SK-N-SH treated with all-trans-retinoic acid at 6 μM for 48 hours (cell line): ENCODE data around the gene TMEM236.

Experiments used
- ATAC-seq: fragments of 200-7000 bp; cut with Tn5 transposase; 3 replicates; pipeline ENCODE4 v1.9.1; 2020; ENCODE audit warnings: mild to moderate bottlenecking, moderate library complexity
- ARNTL ChIP-seq: fragments of 450-650 bp; formaldehyde crosslinking; IDR thresholded peaks from 2 replicates; pipeline ENCODE4 v1.5.0; 2020; ENCODE audit warnings: low read depth, mild to moderate bottlenecking, moderate library complexity, borderline replicate concordance
- BACH2 ChIP-seq: fragments of 250-450 bp; sonication (Bioruptor Pico); IDR thresholded peaks from 2 replicates; pipeline ENCODE4 v1.9.0; 2021; ENCODE audit warnings: mild to moderate bottlenecking, borderline replicate concordance
- CSDC2 ChIP-seq: fragments of 250-450 bp; sonication (Bioruptor Pico); IDR thresholded peaks from 2 replicates; pipeline ENCODE4 v1.5.0; 2020; ENCODE audit warnings: mild to moderate bottlenecking, moderate library complexity
- ESRRG ChIP-seq: fragments of 250-450 bp; sonication (Bioruptor Pico); IDR thresholded peaks from 2 replicates; pipeline ENCODE4 v1.6.1; 2021; ENCODE audit warnings: mild to moderate bottlenecking
- GLIS3 ChIP-seq: fragments of 250-450 bp; sonication (Bioruptor Pico); IDR thresholded peaks from 2 replicates; pipeline ENCODE4 v1.5.0; 2020; ENCODE audit warnings: mild to moderate bottlenecking, moderate library complexity
- ISL1 ChIP-seq: fragments of 250-450 bp; sonication (Bioruptor Pico); IDR thresholded peaks from 2 replicates; pipeline ENCODE4 v2.1.2; 2022; ENCODE audit warnings: mild to moderate bottlenecking, moderate library complexity
- OSR1 ChIP-seq: fragments of 250-450 bp; sonication (Bioruptor Pico); IDR thresholded peaks from 2 replicates; pipeline ENCODE4 v1.8.0; 2022; ENCODE audit warnings: moderate library complexity, mild to moderate bottlenecking, inconsistent platforms
- PPARA ChIP-seq: fragments of 250-450 bp; sonication (Bioruptor Pico); IDR thresholded peaks from 2 replicates; pipeline ENCODE4 v1.5.0; 2020; ENCODE audit warnings: mild to moderate bottlenecking, borderline replicate concordance
- RARB ChIP-seq: fragments of 250-450 bp; sonication (Bioruptor Pico); IDR thresholded peaks from 2 replicates; pipeline ENCODE4 v1.8.0; 2021; ENCODE audit warnings: mild to moderate bottlenecking, moderate library complexity
- SNAI2 ChIP-seq: fragments of 250-450 bp; sonication (Bioruptor Pico); IDR thresholded peaks from 2 replicates; pipeline ENCODE4 v1.5.0; 2020; ENCODE audit warnings: mild to moderate bottlenecking, moderate library complexity
- TCF4 ChIP-seq: fragments of 250-450 bp; sonication (Bioruptor Pico); IDR thresholded peaks from 2 replicates; pipeline ENCODE4 v1.8.0; 2021; ENCODE audit warnings: mild to moderate bottlenecking, moderate library complexity, borderline replicate concordance
- TOX ChIP-seq: fragments of 250-450 bp; sonication (Bioruptor Pico); IDR thresholded peaks from 2 replicates; pipeline ENCODE4 v1.8.0; 2021; ENCODE audit warnings: mild to moderate bottlenecking, moderate library complexity, borderline replicate concordance
- ZC3H10 ChIP-seq: fragments of 250-450 bp; sonication (Bioruptor Pico); IDR thresholded peaks from 2 replicates; pipeline ENCODE4 v1.5.1; 2021; ENCODE audit warnings: mild to moderate bottlenecking, moderate library complexity
- ZFP3 ChIP-seq: fragments of 250-450 bp; sonication (Bioruptor Pico); IDR thresholded peaks from 2 replicates; pipeline ENCODE4 v1.5.0; 2020; ENCODE audit warnings: mild to moderate bottlenecking, moderate library complexity
- ZNF8 ChIP-seq: fragments of 450-650 bp; formaldehyde crosslinking; IDR thresholded peaks from 2 replicates; pipeline ENCODE4 v1.5.0; 2020; ENCODE audit warnings: mild to moderate bottlenecking, moderate library complexity
- TF ChIP-seq, protein P1 (sequence below): fragments of 250-450 bp; sonication (Bioruptor Pico); IDR thresholded peaks from 2 replicates; pipeline ENCODE4 v1.8.0; 2020; ENCODE audit warnings: mild to moderate bottlenecking, moderate library complexity, borderline replicate concordance
- TF ChIP-seq, protein P2 (sequence below): fragments of 250-450 bp; sonication (Bioruptor Pico); IDR thresholded peaks from 2 replicates; pipeline ENCODE4 v1.5.1; 2020; ENCODE audit warnings: low read depth, mild to moderate bottlenecking, moderate library complexity
- TF ChIP-seq, protein P3 (sequence below): fragments of 250-450 bp; sonication (Bioruptor Pico); IDR thresholded peaks from 2 replicates; pipeline ENCODE4 v1.5.1; 2021; ENCODE audit warnings: mild to moderate bottlenecking, moderate library complexity
- TF ChIP-seq, protein P4 (sequence below): fragments of 250-450 bp; sonication (Bioruptor Pico); IDR thresholded peaks from 2 replicates; pipeline ENCODE4 v1.8.0; 2021; ENCODE audit warnings: low read depth, mild to moderate bottlenecking, moderate library complexity, borderline replicate concordance

TMEM236 gene

DNA sequence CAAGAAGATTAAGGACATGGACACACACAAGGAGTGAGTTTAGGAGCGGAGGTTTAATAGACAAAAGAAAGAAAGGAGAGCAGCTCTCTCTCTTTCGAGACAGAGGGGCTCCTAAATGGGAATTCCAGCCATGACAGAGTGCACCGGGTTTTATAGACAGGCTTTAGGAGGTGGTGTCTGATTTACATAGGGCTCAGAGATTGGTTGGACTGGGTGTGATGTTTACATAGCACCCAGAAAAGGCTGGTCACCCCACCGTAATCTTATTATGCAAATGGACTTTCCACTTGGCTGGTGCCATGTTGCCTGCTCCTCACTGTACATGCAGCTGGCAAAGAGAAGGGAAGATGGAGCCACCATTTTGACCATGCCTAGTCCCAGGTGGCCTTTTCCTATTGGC is 28.7 kb downstream of the TMEM236 start:
- no peak for ATAC-seq
- TF ChIP-seq, protein P1, sequence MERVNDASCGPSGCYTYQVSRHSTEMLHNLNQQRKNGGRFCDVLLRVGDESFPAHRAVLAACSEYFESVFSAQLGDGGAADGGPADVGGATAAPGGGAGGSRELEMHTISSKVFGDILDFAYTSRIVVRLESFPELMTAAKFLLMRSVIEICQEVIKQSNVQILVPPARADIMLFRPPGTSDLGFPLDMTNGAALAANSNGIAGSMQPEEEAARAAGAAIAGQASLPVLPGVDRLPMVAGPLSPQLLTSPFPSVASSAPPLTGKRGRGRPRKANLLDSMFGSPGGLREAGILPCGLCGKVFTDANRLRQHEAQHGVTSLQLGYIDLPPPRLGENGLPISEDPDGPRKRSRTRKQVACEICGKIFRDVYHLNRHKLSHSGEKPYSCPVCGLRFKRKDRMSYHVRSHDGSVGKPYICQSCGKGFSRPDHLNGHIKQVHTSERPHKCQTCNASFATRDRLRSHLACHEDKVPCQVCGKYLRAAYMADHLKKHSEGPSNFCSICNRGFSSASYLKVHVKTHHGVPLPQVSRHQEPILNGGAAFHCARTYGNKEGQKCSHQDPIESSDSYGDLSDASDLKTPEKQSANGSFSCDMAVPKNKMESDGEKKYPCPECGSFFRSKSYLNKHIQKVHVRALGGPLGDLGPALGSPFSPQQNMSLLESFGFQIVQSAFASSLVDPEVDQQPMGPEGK (CRISPR knock-in tag), result no peak
- TF ChIP-seq RARB, result no peak
- TF ChIP-seq, protein P2, sequence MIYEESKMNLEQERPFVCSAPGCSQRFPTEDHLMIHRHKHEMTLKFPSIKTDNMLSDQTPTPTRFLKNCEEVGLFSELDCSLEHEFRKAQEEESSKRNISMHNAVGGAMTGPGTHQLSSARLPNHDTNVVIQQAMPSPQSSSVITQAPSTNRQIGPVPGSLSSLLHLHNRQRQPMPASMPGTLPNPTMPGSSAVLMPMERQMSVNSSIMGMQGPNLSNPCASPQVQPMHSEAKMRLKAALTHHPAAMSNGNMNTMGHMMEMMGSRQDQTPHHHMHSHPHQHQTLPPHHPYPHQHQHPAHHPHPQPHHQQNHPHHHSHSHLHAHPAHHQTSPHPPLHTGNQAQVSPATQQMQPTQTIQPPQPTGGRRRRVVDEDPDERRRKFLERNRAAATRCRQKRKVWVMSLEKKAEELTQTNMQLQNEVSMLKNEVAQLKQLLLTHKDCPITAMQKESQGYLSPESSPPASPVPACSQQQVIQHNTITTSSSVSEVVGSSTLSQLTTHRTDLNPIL, result no peak
- TF ChIP-seq, protein P3, sequence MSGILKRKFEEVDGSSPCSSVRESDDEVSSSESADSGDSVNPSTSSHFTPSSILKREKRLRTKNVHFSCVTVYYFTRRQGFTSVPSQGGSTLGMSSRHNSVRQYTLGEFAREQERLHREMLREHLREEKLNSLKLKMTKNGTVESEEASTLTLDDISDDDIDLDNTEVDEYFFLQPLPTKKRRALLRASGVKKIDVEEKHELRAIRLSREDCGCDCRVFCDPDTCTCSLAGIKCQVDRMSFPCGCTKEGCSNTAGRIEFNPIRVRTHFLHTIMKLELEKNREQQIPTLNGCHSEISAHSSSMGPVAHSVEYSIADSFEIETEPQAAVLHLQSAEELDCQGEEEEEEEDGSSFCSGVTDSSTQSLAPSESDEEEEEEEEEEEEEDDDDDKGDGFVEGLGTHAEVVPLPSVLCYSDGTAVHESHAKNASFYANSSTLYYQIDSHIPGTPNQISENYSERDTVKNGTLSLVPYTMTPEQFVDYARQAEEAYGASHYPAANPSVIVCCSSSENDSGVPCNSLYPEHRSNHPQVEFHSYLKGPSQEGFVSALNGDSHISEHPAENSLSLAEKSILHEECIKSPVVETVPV (CRISPR knock-in tag), result no peak
- no peak for TF ChIP-seq ESRRG
- TF ChIP-seq OSR1 (CRISPR knock-in tag), result no peak
- no peak for TF ChIP-seq GLIS3 (CRISPR knock-in tag)
- no peak for TF ChIP-seq TCF4 (CRISPR knock-in tag)
- no peak for TF ChIP-seq ZC3H10 (CRISPR knock-in tag)
- no peak for TF ChIP-seq CSDC2 (CRISPR knock-in tag)
- TF ChIP-seq BACH2 (CRISPR knock-in tag), result no peak
- no peak for TF ChIP-seq ISL1 (CRISPR knock-in tag)
- TF ChIP-seq ZFP3 (CRISPR knock-in tag), result no peak

DNA sequence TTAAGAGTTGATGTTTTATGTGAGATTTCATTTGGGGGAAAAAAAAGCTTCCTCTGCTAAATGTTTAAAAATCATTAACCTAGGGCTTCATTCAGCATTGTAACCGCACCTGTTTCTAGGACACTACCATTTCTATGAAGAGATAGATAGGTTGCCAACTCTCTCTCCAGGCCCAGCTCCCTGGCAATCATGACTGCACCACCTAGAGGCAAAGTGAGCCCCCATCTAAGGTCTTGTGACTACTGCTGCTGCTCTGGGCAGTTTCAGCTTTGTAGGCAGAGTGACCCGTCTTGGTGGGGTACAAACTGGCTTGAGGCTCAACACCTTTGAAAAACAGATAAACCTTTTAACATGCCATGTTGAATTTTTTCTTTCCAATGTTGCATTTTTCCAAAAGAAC is 29.9 kb downstream of the TMEM236 start:
- no peak for ATAC-seq
- TF ChIP-seq ARNTL (CRISPR knock-in tag), result no peak
- no peak for TF ChIP-seq GLIS3 (CRISPR knock-in tag)
- TF ChIP-seq ZFP3 (CRISPR knock-in tag), result no peak
- no peak for TF ChIP-seq SNAI2 (CRISPR knock-in tag)
- no peak for TF ChIP-seq TCF4 (CRISPR knock-in tag)
- TF ChIP-seq, protein P1 (CRISPR knock-in tag), result no peak
- TF ChIP-seq, protein P4, sequence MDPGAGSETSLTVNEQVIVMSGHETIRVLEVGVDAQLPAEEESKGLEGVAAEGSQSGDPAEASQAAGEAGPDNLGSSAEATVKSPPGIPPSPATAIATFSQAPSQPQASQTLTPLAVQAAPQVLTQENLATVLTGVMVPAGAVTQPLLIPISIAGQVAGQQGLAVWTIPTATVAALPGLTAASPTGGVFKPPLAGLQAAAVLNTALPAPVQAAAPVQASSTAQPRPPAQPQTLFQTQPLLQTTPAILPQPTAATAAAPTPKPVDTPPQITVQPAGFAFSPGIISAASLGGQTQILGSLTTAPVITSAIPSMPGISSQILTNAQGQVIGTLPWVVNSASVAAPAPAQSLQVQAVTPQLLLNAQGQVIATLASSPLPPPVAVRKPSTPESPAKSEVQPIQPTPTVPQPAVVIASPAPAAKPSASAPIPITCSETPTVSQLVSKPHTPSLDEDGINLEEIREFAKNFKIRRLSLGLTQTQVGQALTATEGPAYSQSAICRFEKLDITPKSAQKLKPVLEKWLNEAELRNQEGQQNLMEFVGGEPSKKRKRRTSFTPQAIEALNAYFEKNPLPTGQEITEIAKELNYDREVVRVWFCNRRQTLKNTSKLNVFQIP, result no peak

DNA sequence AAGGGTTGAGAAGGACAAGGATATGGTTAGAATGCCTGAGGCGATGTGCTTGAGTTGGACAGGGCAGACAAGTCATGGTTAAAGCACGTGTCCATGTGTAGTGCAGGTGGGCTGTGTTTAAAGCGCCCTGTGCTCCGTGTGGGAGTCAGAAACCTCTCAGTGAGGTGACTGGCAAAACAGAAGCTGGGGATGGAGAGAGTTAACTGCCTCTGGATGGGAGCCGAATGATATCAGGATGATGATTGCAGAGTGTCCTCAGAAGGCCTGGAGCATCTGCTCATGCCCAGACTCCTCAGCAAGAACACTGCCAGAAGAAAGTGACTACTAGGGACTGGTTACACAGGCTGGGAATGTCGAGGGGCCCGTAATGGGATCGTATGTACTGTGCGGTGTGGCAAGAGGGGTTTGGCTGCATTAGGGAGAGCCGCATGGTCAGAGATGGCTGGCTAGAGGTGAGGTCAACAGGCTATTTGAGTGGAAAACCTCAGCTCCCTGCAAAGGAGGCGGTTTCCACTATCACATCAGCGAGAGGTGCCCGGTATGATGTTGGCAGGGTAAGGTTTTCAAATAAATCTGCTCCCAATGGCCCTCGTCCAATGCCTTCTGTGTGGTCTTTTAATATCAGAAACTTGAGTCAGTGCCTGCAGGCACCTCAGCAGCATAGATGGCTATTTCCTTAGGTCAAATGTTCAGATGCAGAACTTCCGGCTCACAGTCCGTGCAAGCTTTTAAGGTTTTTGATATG is 31.1 kb downstream of the TMEM236 start:
- no peak for TF ChIP-seq ARNTL (CRISPR knock-in tag)
- TF ChIP-seq TOX (CRISPR knock-in tag), result no peak
- no peak for TF ChIP-seq RARB
- TF ChIP-seq, protein P3 (CRISPR knock-in tag), result no peak
- TF ChIP-seq, all 23 proteins: peak for 0
- ATAC-seq, result peak; percentile 22

DNA sequence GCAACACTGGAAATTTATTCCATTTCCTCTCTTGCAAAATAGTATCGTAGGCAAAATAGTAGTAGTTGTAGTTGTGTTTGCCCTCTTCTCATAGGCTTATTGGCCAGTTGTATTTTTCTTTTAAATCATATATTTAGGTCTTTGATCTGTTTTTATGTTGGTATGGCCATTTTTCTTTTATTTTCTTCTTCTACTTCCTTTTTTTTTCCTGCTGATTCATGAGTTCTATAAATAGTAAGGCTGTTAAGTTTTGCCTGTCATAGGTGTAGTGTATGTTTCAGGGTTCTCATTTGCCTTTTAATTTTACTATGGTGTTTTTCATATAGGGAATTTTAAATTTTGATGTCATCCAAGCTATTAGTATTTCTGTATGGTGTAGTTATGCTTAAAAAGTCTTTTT is 31.8 kb downstream of the TMEM236 start:
- ATAC-seq, result no peak
- TF ChIP-seq BACH2 (CRISPR knock-in tag) (no peak), TOX (CRISPR knock-in tag) (no peak), ZFP3 (CRISPR knock-in tag) (no peak), ZNF8 (CRISPR knock-in tag) (no peak), ARNTL (CRISPR knock-in tag) (no peak), GLIS3 (CRISPR knock-in tag) (no peak), PPARA (CRISPR knock-in tag) (no peak), CSDC2 (CRISPR knock-in tag) (no peak)
- TF ChIP-seq, protein P2, result no peak
- TF ChIP-seq, protein P4, result no peak
- TF ChIP-seq, protein P3 (CRISPR knock-in tag), result no peak
